Activated naive CD4-positive, alpha-beta T cell treated with anti-CD3 and anti-CD28 coated beads, Interleukin-2, amount 50 U/mL, for 72 hours (primary cell): ENCODE data around the gene DUOX1. TPM values are rescaled to one million over a fixed set of nuclear protein-coding genes. Genes with fewer than 3 reads are reported as not detected.

ENCODE experiments used
- ATAC-seq, 2 donors: fragments of 150-1000 bp; cut with Tn5 transposase; 2 replicates each; pipeline ENCODE4 v1.10.0; 2021; ENCODE audit warnings: mild to moderate bottlenecking in 2 of 2, moderate library complexity in 2 of 2
- DNase-seq, 2 donors: peaks; one replicate each; pipeline ENCODE4 v3.0.0; 2021 to 2022; ENCODE audit warnings: low spot score in 2 of 2
- H3K27ac Mint-ChIP-seq, 2 donors: one replicate each; pipeline ENCODE4 v1.8.0; 2022; ENCODE audit warnings: mild to moderate bottlenecking in 2 of 2, mixed read lengths in 2 of 2
- H3K36me3 Mint-ChIP-seq, 2 donors: one replicate each; pipeline ENCODE4 v1.8.0; 2022; ENCODE audit warnings: mixed read lengths in 2 of 2
- H3K9me3 Mint-ChIP-seq, 2 donors: one replicate each; pipeline ENCODE4 v1.8.0; 2022; ENCODE audit warnings: mixed read lengths in 2 of 2
- total RNA-seq, 2 donors: library from RNA; stranded (reverse); gene quantifications; one replicate each; pipeline ENCODE4 v1.2.3, GENCODE V29; 2022

DUOX1 gene
- total RNA-seq, 2 donors from 2014 or later: 0.05 to 0.18 TPM

DNA sequence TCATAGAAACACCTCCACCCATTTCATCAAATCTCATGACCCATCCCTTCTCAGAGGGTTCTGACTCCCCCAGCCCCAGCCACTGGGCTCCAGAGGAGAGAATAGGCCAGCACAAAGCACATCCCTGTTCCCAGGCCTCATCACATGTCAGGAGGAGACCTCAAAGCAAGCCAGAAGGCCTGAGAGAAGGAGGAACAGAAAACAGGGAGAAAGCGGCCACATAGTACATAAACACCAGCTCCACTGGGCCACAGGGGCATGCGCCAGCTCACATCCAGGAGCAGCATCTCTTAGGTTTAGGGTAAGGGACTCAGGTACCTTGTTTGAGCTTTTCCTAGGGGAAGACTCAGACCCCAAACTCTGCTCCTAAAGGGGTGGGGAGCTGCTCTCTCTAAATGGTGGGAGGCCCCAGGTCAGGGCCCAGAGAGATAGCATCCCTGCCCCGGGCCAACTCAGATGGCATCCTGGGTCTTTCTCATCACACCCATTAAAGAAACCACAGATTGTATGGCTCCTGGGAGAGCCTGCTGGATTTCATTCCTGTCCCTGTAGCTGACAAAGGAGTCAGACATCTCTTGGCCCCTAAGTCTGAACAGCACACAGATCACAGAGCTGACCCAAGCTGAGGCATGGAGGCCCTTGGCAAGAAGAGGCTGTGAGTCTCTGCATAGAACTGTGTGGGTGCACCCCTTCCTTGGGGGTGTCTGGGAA lies 55.4 kb downstream of the DUOX1 start:
- Mint-ChIP-seq H3K36me3 (no peaks in the 10 kb centered on the region), H3K9me3 (no peaks in the 10 kb centered on the region), H3K27ac (peak overlapping the region in 1 of 2 donors; percentile 67)
- DNase-seq: no peak
- ATAC-seq: no peak

DNA sequence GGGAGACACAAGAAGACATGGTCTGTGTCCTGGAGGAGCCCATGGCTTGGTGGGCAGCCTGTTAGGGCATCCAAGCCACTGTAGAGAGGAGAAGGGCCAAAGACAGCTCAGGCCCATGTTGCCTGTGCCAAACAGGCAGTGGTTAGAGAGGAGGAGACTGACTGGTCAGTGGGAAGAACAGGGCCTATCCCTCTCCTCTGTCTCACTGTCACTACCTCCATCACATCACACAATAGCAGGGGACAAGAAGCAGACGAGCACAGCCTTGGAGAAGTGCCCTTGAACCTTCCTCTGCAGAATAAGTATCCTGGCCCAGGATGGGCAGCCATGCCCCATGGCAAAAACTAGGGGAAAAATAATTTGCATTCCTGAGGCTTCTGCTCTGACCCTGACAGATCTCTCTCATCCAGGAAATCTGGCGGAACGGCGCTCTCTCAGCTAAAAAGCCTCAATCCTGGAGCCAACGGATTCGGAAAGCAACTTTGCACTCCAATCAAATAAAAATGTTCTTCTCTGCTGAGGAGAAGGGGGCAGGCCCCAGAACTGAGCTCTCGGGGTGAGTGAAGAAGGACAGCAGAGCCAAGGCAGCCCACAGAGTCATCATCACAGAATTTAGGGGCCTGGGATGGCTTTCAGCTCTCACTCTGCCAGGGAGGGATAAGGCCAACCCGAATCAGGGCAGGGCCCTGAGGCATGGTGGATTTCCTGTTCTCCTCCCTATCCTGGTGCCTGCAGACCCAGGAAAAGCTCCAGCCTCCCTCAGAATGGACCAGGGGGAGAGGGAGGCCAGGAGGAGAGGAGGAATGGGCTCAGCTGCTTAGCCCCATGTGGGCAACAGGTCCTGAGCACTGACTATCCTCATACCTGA lies 56.3 kb downstream of the DUOX1 start:
- Mint-ChIP-seq H3K9me3 (no peaks in the 10 kb centered on the region), H3K27ac (peak overlapping the region in 1 of 2 donors; percentile 91), H3K36me3 (no peaks in the 10 kb centered on the region)
- ATAC-seq: no peak
- DNase-seq: no peak

DNA sequence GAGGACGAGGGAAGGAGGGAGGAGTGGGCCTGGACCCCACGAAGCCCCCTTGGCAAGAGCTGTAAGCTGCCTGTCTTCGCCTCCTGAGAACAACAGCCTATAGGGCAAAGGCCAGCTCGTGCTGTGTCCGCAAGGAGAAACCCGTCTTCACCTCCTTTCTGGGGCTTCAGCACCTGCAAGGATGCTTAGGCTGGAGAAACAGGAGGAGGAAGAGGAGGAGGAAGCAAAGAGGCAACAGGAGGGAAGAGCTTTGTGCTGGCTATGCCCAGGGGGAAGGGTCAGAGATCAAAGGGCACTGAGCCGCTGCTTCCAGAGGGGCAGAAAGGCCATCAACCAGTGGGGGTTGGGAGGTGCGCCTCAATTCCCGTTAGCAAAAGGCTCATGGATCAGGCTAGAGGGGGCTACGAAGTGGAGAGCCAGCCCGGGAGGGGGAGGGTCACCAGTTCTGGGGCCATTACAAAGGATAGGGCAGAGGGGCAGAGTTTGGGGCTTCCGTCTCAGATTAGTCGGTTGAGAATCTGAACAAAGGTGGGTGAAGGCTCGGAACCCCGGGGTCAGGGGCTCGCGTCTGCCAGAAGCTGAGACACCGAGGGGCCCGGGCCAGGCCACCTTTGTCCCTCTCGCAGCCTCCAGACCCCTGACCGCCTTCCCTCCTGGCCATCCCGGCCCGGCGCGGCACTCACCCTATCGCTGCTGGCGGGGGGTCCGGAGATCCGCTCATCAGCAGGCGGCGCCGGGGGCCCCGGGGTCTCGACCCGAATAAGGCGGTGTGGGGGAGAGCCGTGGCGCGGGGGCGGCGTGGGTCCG lies 57.2 kb downstream of the DUOX1 start:
- DNase-seq: no peak
- Mint-ChIP-seq H3K9me3 (no peaks in the 10 kb centered on the region), H3K36me3 (no peaks in the 10 kb centered on the region), H3K27ac (peak overlapping the region; percentile 91 to 97)
- ATAC-seq: no peak

DNA sequence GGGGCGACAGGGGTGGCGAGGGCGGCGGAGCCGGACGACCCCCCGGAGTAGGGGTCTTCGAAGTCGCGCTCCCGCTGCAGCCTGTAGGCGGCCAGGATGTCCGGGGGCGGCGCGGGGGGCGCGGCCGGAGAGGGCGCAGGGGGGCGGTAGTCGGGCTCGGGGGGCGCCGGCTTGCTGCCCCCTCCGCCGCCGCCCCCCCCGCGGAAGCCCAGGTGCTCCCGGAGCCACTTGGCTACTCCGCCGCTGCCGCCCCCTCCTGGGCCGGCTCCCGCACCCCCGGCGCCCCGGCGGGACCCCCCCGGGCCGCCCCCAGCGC lies 57.7 kb downstream of the DUOX1 start:
- no peaks in the 10 kb centered on the region for H3K9me3 Mint-ChIP-seq
- ATAC-seq: peak in 1 of 2 donors; percentile 1
- H3K27ac Mint-ChIP-seq: no peak overlapping the region
- H3K36me3 Mint-ChIP-seq: no peaks in the 10 kb centered on the region
- DNase-seq: no peak

DNA sequence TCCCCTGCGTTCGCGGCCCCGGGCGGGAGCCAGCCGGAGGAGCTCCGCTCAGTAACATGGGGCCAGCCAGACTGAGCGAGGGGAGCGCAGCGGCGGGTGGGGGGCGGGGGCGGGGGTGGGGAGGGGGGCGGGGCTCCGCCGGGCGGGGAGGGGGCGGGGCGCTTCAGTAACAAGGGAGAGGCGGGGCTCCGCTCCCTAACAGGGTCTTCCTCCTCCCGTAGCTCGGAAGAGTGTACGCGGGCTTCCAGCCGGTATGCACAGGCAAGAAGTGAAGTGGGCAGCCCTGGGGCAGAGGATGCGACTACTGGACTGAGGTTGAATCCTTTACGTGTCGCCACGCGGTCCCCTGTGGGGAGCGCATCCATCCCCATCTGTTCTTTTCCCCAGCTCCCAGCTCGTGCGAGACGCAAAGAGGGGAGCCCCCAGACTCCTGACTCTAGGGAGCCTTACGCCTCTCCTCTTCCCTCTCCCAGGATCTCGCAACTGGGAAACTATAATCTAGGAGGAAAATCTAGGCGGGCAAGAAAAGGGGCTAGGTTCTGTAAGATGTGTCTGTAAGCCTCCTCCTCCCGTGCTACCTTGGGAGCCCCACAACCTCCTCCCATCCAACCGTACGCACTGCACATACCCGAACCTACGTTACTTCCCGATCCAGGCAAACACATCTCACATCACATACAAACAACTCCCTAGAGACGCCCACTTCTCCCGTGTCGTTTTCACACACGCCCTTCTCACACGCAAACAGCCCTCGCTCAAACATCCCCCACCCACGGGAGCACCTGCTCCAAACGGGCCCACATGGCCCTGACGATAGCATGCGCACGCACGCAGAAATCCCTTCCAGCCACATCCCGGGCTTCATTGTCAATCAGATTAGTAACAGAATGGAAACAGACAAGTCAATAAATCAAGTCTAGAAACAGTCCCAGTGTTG lies 58.4 kb downstream of the DUOX1 start, which contains the start of gene SHF:
Gene SHF (minus strand): TSS at position 73 of the 937 bp plus-strand sequence. CDS start 15 bp downstream, at position 58.
- Mint-ChIP-seq H3K9me3 (no peaks in the 10 kb centered on the region), H3K36me3 (no peaks in the 10 kb centered on the region), H3K27ac (peak within 1 kb of the TSS; percentile 93 to 97)
- DNase-seq (peak; percentile 69 to 78), ATAC-seq (peak; percentile 81 to 88)

DNA sequence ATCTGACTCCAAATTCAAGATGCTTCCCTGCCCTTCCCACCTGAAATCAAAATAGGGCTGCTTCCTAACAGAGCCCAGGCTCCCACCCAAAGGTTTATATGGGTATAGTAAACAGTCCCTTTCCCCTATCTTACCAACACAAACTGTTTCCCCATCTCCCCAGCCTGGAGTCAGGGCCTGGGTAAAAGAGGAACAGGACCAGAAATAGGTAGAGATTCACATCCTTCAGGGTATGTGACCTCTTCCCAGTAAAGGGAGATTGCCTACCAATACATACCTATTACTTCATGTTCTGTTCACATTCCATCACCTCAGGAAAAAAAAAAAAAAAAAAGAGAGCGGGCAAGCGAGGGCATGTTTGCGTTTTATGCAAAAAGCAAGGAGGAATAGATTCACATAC lies 67.7 kb downstream of the DUOX1 start:
- H3K36me3 Mint-ChIP-seq: peaks cover 0 to 6% of the 10 kb centered on the region in 2 donors
- H3K9me3 Mint-ChIP-seq: no peaks in the 10 kb centered on the region
- DNase-seq (no peak), ATAC-seq (no peak)
- H3K27ac Mint-ChIP-seq: peak overlapping the region in 1 of 2 donors; percentile 87

DNA sequence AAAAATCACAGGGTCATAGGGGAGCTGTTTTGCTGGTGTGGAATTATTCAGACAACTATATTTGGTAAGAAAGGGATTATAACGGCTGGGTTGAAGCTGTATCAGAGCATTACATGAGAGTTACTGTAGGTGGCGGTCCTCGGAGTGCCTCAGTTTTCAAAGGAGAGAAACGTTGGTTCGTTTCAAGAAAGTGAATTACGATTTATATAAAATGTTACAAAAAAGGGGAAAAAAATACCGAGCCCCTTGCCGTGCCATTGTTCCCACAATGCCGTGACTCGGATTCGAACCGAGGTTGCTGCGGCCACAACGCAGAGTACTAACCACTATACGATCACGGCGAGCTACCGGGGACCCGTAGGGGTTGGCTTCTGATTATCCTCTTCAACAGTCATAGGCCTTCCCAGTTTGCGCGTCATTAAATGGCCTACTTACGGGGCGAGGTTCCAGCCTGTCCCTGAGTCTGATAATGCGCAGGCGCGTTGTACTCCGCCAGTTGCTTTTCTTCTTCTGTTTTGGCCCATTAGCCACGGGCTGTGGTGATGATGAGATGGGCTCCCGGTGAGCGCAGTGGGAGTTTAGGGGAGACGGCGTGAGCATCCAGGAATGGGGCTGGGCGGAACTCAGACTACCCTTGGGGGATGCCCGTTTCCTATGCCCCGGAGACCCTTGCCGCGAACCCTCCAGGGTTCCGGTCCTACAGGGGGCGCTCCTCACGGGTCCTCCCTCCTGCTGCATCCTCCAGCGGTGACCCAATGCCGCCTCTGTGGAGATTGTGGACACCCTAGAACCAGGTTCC lies 68.7 kb downstream of the DUOX1 start:
- ATAC-seq (peak; percentile 67 to 81), DNase-seq (peak; percentile 93 to 97)
- H3K36me3 Mint-ChIP-seq: peaks cover 0 to 6% of the 10 kb centered on the region in 2 donors
- H3K27ac Mint-ChIP-seq: no peak overlapping the region
- H3K9me3 Mint-ChIP-seq: no peaks in the 10 kb centered on the region

DNA sequence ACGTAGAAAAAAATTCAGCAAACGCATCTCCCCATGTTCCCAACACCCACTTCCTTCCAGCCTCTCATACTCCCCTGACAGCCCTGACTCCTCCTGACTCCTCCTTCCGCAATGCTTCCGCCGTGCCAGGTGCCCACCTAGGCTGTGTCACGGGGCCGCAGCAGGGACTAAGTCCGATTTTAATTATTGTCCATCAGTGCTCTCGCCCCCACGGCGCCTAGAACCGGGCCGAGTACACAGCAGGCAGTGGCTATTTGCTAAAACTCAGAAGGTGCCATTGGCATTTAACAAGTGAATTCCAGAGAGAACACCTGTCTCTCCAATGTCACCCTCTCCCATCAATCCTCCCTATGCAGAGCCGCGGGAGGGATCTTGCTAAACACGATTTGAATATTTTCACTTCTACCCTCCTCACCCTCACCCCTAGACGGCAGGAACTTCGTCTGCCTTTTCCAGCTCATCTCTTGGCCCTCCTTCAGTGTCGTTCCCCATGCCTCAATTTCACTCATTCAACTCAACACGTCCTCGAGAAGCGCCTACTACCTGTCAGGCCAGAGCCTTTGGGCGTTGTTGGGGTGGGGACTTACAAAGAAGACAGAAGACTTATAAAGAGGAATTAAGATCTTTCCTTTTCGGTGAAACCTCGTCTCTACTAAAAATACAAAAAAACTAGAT lies 69.5 kb downstream of the DUOX1 start:
- H3K27ac Mint-ChIP-seq: no peak overlapping the region
- H3K9me3 Mint-ChIP-seq: no peaks in the 10 kb centered on the region
- DNase-seq: peak; percentile 42 to 62
- peak; percentile 23 to 25 for ATAC-seq
- H3K36me3 Mint-ChIP-seq: peaks cover 0 to 6% of the 10 kb centered on the region in 2 donors

DNA sequence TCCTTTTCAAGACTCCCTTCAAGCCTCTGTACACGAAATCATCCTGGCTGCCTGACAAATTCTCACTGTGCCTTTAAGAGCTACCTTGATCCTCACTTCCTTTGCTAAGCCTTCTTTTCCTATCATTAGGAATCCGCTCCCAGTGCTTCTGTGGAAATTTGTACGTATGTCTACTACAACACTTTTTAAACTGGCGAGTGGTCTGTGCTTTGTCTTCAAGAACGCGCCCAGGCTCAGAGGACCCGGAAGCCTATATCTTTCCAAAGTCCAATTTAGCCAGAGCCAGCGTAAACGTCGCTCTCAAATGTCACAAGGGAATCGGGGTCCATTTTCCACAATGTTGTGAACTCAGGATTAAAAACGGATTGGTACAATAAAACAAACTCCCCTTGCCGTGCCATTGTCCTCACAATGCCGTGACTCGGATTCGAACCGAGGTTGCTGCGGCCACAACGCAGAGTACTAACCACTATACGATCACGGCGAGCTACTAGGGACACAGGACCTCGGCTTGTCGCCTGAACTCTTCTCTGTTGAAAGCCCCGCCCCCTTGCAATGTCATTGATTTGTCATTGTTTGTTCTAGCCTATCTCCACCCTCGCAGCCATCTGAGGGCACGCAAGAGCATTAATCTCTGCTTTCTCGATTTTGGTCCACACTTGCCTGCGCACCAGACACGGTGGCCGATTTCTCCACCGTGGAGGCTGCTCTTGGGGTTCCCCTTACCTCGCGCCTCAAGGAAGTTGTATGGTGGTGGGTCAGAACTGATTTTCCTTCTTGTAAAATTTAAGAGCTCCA lies 70.4 kb downstream of the DUOX1 start:
- peak; percentile 96 to 97 for DNase-seq
- ATAC-seq: peak; percentile 66 to 72
- H3K36me3 Mint-ChIP-seq: peaks cover 0 to 6% of the 10 kb centered on the region in 2 donors
- H3K9me3 Mint-ChIP-seq: no peaks in the 10 kb centered on the region
- H3K27ac Mint-ChIP-seq: no peak overlapping the region

DNA sequence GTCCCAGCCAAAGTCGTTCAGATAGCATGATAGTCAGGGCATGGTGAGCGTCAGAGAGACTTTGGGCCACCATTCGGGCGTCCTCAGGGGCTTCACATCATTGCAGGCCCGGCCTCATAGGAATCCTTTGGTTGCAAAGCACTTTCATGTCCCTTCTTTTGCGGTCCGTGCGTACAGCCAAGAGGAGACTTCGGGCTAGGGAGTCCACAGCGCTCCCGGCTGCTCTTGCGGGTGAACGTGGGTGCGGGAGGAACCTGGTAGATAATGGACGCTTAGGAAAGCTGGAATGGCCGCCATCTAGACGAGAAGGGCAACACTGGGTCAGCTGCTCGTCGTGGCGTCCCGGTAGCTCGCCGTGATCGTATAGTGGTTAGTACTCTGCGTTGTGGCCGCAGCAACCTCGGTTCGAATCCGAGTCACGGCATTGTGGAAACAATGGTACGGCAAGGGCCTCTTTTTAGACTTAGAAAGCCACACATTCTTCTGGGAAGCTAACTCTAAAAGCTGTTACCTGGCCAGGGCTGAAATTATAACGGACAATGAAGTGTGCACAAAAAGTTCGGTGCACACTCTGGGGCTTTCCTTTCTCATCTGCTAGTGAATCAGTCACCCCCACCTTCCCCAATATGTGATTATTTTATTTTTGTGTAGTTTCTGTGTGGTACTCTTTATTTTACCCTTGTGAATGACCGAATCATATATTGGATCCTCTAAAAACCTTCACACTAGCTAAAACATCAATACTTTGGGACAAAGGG lies 71.2 kb downstream of the DUOX1 start:
- Mint-ChIP-seq H3K36me3 (peaks cover 0 to 6% of the 10 kb centered on the region in 2 donors), H3K27ac (no peak overlapping the region)
- peak; percentile 70 to 89 for DNase-seq

DNA sequence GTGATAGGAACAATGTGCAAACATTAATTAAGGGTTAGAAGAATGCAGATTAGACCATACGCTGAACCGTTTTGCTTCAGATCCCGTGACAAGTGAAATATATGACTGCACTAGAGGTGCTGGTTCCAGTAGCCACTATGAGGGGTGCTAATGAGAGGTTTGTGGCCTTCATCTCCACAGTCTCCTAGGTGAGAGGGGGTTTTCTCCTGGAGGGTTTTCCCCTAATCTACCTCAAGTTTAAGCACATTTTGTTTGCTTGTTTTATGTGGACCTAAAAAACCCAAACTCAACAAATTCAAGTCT lies 71.7 kb downstream of the DUOX1 start:
- no peaks in the 10 kb centered on the region for H3K9me3 Mint-ChIP-seq
- DNase-seq: no peak
- ATAC-seq: no peak
- peaks cover 0 to 6% of the 10 kb centered on the region in 2 donors for H3K36me3 Mint-ChIP-seq
- no peak overlapping the region for H3K27ac Mint-ChIP-seq

More for the DNA sequence above, 71.2 kb downstream of the DUOX1 start:
- peak; percentile 16 to 45 for ATAC-seq
- no peaks in the 10 kb centered on the region for H3K9me3 Mint-ChIP-seq

DNA sequence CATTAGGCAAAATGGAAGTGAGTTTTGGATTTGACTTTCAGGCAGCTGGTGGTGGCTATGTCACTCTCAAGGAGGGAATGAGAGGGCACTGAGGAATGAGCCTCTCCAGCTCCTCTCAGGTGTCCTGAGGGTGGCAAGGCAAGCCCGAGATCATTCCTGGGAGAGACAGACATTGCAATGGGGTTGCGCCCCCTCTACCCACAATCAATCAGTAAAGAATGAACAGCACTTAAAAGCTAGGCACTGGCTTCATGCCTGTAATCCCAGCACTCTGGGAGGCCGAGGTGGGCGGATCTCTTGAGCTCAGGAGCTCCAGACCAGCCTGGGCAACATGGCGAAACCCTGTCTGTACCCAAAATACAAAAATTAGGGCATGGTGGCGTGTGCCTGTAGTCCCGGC lies 72.1 kb downstream of the DUOX1 start:
- peaks cover 0 to 6% of the 10 kb centered on the region in 2 donors for H3K36me3 Mint-ChIP-seq
- H3K27ac Mint-ChIP-seq: no peak overlapping the region
- DNase-seq (no peak), ATAC-seq (no peak)
- H3K9me3 Mint-ChIP-seq: no peaks in the 10 kb centered on the region

DNA sequence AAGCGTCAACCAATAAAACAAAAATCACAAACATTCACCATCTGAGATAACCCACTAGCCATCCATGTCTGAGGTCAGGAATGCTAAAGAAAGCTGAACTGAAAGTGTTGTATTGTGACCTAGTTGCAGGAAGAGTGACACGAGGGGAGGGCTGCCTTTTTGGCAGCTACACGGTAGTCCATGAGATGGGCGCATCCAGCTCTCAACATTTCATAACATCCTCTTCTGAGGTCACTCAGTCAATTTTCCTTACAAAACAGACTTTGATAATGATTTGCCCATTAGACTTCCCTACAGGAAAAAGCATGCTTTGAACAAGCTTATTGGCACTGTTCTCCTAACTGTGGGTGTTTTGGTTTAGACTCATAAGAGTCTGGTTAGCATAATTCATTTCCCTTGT lies 73.4 kb downstream of the DUOX1 start:
- no peak for DNase-seq
- Mint-ChIP-seq H3K36me3 (peaks cover 0 to 6% of the 10 kb centered on the region in 2 donors), H3K9me3 (no peaks in the 10 kb centered on the region), H3K27ac (no peak overlapping the region)
- no peak for ATAC-seq

DNA sequence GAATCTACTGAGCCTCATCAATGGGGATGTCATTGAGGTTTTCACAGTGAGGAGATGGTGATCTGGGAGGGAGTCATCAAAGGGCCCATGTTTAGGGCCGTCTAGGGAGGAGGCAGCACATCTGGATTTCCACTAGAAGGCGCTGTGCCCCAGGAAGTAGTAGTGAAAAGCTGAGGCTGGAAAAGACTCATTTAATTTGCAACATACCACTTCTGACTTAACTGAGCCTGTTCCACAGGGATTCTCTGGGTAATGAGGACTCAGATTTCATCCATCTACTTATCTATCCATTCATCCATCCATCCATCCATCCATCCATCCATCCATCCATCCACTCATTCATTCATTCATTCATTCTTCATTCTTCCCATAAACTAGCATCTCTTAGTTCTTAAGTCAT lies 75.4 kb downstream of the DUOX1 start:
- peak; percentile 39 to 65 for ATAC-seq
- DNase-seq: peak; percentile 62 to 70
- H3K36me3 Mint-ChIP-seq: no peaks in the 10 kb centered on the region
- H3K9me3 Mint-ChIP-seq: no peaks in the 10 kb centered on the region
- no peak overlapping the region for H3K27ac Mint-ChIP-seq
